DOHH2 (cell line): ENCODE results near the gene RAD51B.

ENCODE experiments used
- EZH2phosphoT487 ChIP-seq: fragments of 200-600 bp; sonication (generic); IDR thresholded peaks from 2 replicates; pipeline ENCODE4 v1.6.1; 2017; ENCODE audit warnings: borderline replicate concordance, mild to moderate bottlenecking, antibody characterized with exemption, low read length, moderate library complexity, mixed read lengths
- TF ChIP-seq, protein P1 (sequence below): fragments of 200-600 bp; sonication (generic); IDR thresholded peaks from one replicate; pipeline ENCODE4 v1.5.1; 2014; ENCODE audit warnings: antibody characterized with exemption, mild to moderate bottlenecking, low read depth, low read length; ENCODE audit not compliant: poor library complexity, severe bottlenecking

DNA sequence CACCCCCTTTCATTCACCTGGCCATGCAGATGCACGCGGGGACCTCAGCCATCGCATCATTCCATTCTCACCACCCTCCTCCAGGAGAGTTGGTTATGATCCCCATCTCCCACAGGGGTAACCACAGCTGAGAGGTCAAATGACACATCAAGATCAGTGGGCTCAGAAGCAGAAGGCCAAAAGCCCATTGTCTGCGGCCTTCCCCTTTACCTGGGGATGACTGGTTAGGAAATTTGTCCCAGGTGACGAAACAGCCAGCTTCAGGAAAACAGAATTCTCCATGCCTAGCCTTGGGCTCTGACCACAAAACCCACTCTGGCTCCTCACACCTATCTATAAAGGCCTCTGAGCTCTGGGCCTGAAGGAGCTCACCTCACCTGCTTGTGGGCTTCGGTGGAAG lies 937.2 kb downstream of the RAD51B start:
- TF ChIP-seq, protein P1, sequence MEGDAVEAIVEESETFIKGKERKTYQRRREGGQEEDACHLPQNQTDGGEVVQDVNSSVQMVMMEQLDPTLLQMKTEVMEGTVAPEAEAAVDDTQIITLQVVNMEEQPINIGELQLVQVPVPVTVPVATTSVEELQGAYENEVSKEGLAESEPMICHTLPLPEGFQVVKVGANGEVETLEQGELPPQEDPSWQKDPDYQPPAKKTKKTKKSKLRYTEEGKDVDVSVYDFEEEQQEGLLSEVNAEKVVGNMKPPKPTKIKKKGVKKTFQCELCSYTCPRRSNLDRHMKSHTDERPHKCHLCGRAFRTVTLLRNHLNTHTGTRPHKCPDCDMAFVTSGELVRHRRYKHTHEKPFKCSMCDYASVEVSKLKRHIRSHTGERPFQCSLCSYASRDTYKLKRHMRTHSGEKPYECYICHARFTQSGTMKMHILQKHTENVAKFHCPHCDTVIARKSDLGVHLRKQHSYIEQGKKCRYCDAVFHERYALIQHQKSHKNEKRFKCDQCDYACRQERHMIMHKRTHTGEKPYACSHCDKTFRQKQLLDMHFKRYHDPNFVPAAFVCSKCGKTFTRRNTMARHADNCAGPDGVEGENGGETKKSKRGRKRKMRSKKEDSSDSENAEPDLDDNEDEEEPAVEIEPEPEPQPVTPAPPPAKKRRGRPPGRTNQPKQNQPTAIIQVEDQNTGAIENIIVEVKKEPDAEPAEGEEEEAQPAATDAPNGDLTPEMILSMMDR = no peak
- TF ChIP-seq EZH2phosphoT487 = no peak
